H9 (cell line): ENCODE measurements around the gene GPC6. TPM values are rescaled to one million over a fixed set of nuclear protein-coding genes. Genes with fewer than 3 reads are reported as not detected.

Source experiments
- DNase-seq: peaks from one replicate; pipeline ENCODE4 v3.0.0-alpha.2; 2017
- H2AFZ ChIP-seq: one replicate; pipeline ENCODE4 v1.6.1; 2013; ENCODE audit warnings: mild to moderate bottlenecking, low read length, control low read depth, moderate library complexity
- H2AK5ac ChIP-seq: 2 replicates; pipeline ENCODE4 v1.6.1; 2013; ENCODE audit warnings: low read length, control low read depth, mixed read lengths; ENCODE audit not compliant: insufficient read length
- H2BK120ac ChIP-seq: one replicate; pipeline ENCODE4 v1.6.1; 2013; ENCODE audit warnings: low read depth, mild to moderate bottlenecking, low read length, control low read depth, inconsistent platforms; ENCODE audit not compliant: poor library complexity, severe bottlenecking
- H2BK12ac ChIP-seq: 2 replicates; pipeline ENCODE4 v1.6.1; 2013; ENCODE audit warnings: low read length, control low read depth, mixed read lengths, low read depth; ENCODE audit not compliant: insufficient read length
- H2BK15ac ChIP-seq: 2 replicates; pipeline ENCODE4 v1.6.1; 2013; ENCODE audit warnings: low read depth, low read length, control low read depth
- H2BK20ac ChIP-seq: one replicate; pipeline ENCODE4 v1.6.1; 2013; ENCODE audit warnings: low read depth, mild to moderate bottlenecking, low read length, control low read depth, inconsistent platforms; ENCODE audit not compliant: poor library complexity, severe bottlenecking
- H2BK5ac ChIP-seq: 2 replicates; pipeline ENCODE4 v1.6.1; 2013; ENCODE audit warnings: low read length, control low read depth, mixed read lengths; ENCODE audit not compliant: insufficient read length
- H3K14ac ChIP-seq: 2 replicates; pipeline ENCODE4 v1.6.1; 2013; ENCODE audit warnings: low read length, control low read depth; ENCODE audit not compliant: insufficient read depth
- H3K18ac ChIP-seq: 2 replicates; pipeline ENCODE4 v1.6.1; 2013; ENCODE audit warnings: low read depth, mild to moderate bottlenecking, mixed read lengths, low read length, control low read depth; ENCODE audit not compliant: insufficient read length
- H3K23ac ChIP-seq: 2 replicates; pipeline ENCODE4 v1.6.1; 2013; ENCODE audit warnings: low read length, control low read depth, mixed read lengths, low read depth; ENCODE audit not compliant: insufficient read length
- H3K23me2 ChIP-seq: 2 replicates; pipeline ENCODE4 v1.6.1; 2013; ENCODE audit warnings: low read depth, mild to moderate bottlenecking, mixed read lengths, low read length, control low read depth; ENCODE audit not compliant: insufficient read length, poor library complexity, severe bottlenecking
- H3K27ac ChIP-seq: 2 replicates; pipeline ENCODE4 v1.5.1; 2013; ENCODE audit warnings: low read length, control low read depth, mixed read lengths, low read depth; ENCODE audit not compliant: insufficient read length
- H3K27me3 ChIP-seq: 2 replicates; pipeline ENCODE4 v1.6.1; 2013; ENCODE audit warnings: low read length, control low read depth, inconsistent platforms; ENCODE audit not compliant: insufficient read depth
- H3K4ac ChIP-seq: 2 replicates; pipeline ENCODE4 v1.6.1; 2013; ENCODE audit warnings: low read depth, mild to moderate bottlenecking, control low read depth, inconsistent platforms, low read length, moderate library complexity
- H3K4me1 ChIP-seq: 2 replicates; pipeline ENCODE4 v1.6.1; 2013; ENCODE audit warnings: low read length, control low read depth, inconsistent platforms; ENCODE audit not compliant: insufficient read depth
- H3K4me2 ChIP-seq: 2 replicates; pipeline ENCODE4 v1.6.1; 2013; ENCODE audit warnings: low read length, control low read depth, mixed read lengths; ENCODE audit not compliant: insufficient read length, insufficient read depth
- H3K56ac ChIP-seq: 2 replicates; pipeline ENCODE4 v1.6.1; 2013; ENCODE audit warnings: low read depth, mild to moderate bottlenecking, mixed read lengths, low read length, control low read depth; ENCODE audit not compliant: insufficient read length
- H3K79me1 ChIP-seq: 2 replicates; pipeline ENCODE4 v1.6.1; 2013; ENCODE audit warnings: low read depth, mild to moderate bottlenecking, moderate library complexity, low read length, control low read depth, inconsistent platforms; ENCODE audit not compliant: insufficient read depth, poor library complexity, severe bottlenecking
- H3K79me2 ChIP-seq: 2 replicates; pipeline ENCODE4 v1.6.1; 2013; ENCODE audit warnings: low read length, control low read depth, inconsistent platforms; ENCODE audit not compliant: insufficient read depth
- H3K9ac ChIP-seq: 2 replicates; pipeline ENCODE4 v1.6.1; 2013; ENCODE audit warnings: low read length, control low read depth, mixed read lengths; ENCODE audit not compliant: insufficient read length; ENCODE audit errors: extremely low read depth
- H3K9me3 ChIP-seq: one replicate; pipeline ENCODE4 v1.6.1; 2013; ENCODE audit warnings: low read depth, low read length, inconsistent platforms; ENCODE audit not compliant: control insufficient read depth
- H3T11ph ChIP-seq: one replicate; pipeline ENCODE4 v1.6.1; 2013; ENCODE audit warnings: mild to moderate bottlenecking, low read length, control low read depth, inconsistent platforms
- H4K20me1 ChIP-seq: one replicate; pipeline ENCODE4 v1.6.1; 2013; ENCODE audit not compliant: control insufficient read depth, insufficient read length, insufficient read depth
- H4K5ac ChIP-seq: 2 replicates; pipeline ENCODE4 v1.6.1; 2013; ENCODE audit warnings: low read depth, mild to moderate bottlenecking, mixed read lengths, low read length, control low read depth; ENCODE audit not compliant: insufficient read length
- H4K8ac ChIP-seq: replicated peaks from 2 replicates; pipeline ENCODE4 v1.6.1; 2013; ENCODE audit warnings: low read length, control low read depth, mixed read lengths, low read depth; ENCODE audit not compliant: insufficient read length
- H4K91ac ChIP-seq: 2 replicates; pipeline ENCODE4 v1.6.1; 2013; ENCODE audit warnings: low read depth, mild to moderate bottlenecking, moderate library complexity, mixed read lengths, low read length, control low read depth; ENCODE audit not compliant: insufficient read length
- H3K27ac Mint-ChIP-seq, 3 experiments: 2 replicates in 2 of 3; 3 replicates in 1 of 3; pipeline ENCODE4 v1.8.0; 2020 to 2021; ENCODE audit warnings: mixed read lengths in 3 of 3, mild to moderate bottlenecking in 1 of 3, moderate library complexity in 1 of 3
- H3K27me3 Mint-ChIP-seq: 2 replicates; pipeline ENCODE4 v1.8.0; 2021; ENCODE audit warnings: low read depth, mild to moderate bottlenecking, moderate library complexity, mixed read lengths
- H3K36me3 Mint-ChIP-seq, 3 experiments: 2 replicates in 2 of 3; 3 replicates in 1 of 3; pipeline ENCODE4 v1.8.0; 2020 to 2021; ENCODE audit warnings: low read depth in 3 of 3, mixed read lengths in 3 of 3; ENCODE audit not compliant: insufficient read depth in 1 of 3
- H3K4me1 Mint-ChIP-seq, 2 experiments: 2 replicates each; pipeline ENCODE4 v1.8.0; 2020; ENCODE audit warnings: mixed read lengths in 2 of 2
- H3K4me3 Mint-ChIP-seq, 2 experiments: 2 replicates in 1 of 2; 3 replicates in 1 of 2; pipeline ENCODE4 v1.8.0; 2020 to 2021; ENCODE audit warnings: mild to moderate bottlenecking in 2 of 2, mixed read lengths in 2 of 2, moderate library complexity in 1 of 2
- H3K9me3 Mint-ChIP-seq, 2 experiments: 2 replicates in 1 of 2; 3 replicates in 1 of 2; pipeline ENCODE4 v1.8.0; 2020; ENCODE audit warnings: mild to moderate bottlenecking in 2 of 2, mixed read lengths in 2 of 2, moderate library complexity in 1 of 2
- CTCF ChIP-seq: fragments of 200-600 bp; sonication (generic); conservative IDR thresholded peaks from 3 replicates; pipeline ENCODE4 v1.8.0; 2021; ENCODE audit warnings: antibody characterized with exemption, mild to moderate bottlenecking
- WGBS: extraction: QIAGEN DNeasy Blood & Tissue Kit; methylation state at CpG from one replicate; pipeline ENCODE4 v1.1.7; 2013; ENCODE audit warnings: missing lambda C conversion rate, low lambda C conversion rate, mixed read lengths; ENCODE audit not compliant: insufficient read length; ENCODE audit errors: extremely low coverage; 5-methylcytosine and 5-hydroxymethylcytosine counted together
- total RNA-seq: library from RNA; stranded (reverse); gene quantifications from 2 replicates; pipeline ENCODE4 v1.2.1, GENCODE V29; 2021

The GPC6 gene
- total RNA-seq, 1 experiment from 2014 or later = 15.6 TPM

- Histone ChIP-seq H3K79me2 (no peaks in the 10 kb centered on the region), H2AFZ (no peak overlapping the region), H3K27me3 (no peaks in the 10 kb centered on the region), H2AK5ac (no peak overlapping the region), H3K23me2 (no peaks in the 10 kb centered on the region), H3K14ac (no peak overlapping the region), H3K27ac (no peak overlapping the region), H3T11ph (no peak overlapping the region), H3K23ac (no peak overlapping the region), H3K4ac (no peak overlapping the region), H3K79me1 (peaks cover 2% of the 10 kb centered on the region), H3K4me2 (no peak overlapping the region), H2BK5ac (no peak overlapping the region), H3K56ac (no peak overlapping the region), H3K9me3 (no peaks in the 10 kb centered on the region), H4K5ac (no peak overlapping the region), H2BK12ac (no peak overlapping the region), H3K9ac (no peak overlapping the region), H4K20me1 (no peaks in the 10 kb centered on the region), H4K91ac (no peak overlapping the region), H3K18ac (no peak overlapping the region), H2BK15ac (no peak overlapping the region), H2BK120ac (no peak overlapping the region), H4K8ac (no peak overlapping the region), H2BK20ac (no peak overlapping the region), H3K4me1 (peaks cover 3% of the 10 kb centered on the region; the same call in 1 of the 2 replicates)
- Mint-ChIP-seq H3K4me3 (no peak overlapping the region), H3K27ac (no peak overlapping the region), H3K27me3 (no peaks in the 10 kb centered on the region), H3K36me3 (peaks cover 0 to 8% (median 0%) of the 10 kb centered on the region in 3 experiments; a peak in 1 of 7 replicates), H3K4me1 (peaks cover 0 to 2% of the 10 kb centered on the region in 2 experiments; a peak in 1 of 4 replicates), H3K9me3 (peaks cover 2 to 3% of the 10 kb centered on the region in 2 experiments; a peak in 2 of 5 replicates)
- WGBS = no CpG with 5 or more reads among the region's 6 CpGs
- no peak for DNase-seq
- no peak for TF ChIP-seq CTCF
Measured at GRCh38 chr13:93539914-93540313, 313.3 kb downstream of the GPC6 start.
